ENCODE measurements around the gene PRCD. TPM values are rescaled to one million over a fixed set of nuclear protein-coding genes. Genes with fewer than 3 reads are reported as not detected.
"Not testable (repeated sequence)": the region's sequence is repeated elsewhere in the genome, so short reads cannot be mapped to it uniquely, and the experiment has no call there.

PRCD gene
- total and polyA plus RNA-seq, 3 donors from 2014 or later: 3.2 to 4.6 (median 3.8) TPM

DNA sequence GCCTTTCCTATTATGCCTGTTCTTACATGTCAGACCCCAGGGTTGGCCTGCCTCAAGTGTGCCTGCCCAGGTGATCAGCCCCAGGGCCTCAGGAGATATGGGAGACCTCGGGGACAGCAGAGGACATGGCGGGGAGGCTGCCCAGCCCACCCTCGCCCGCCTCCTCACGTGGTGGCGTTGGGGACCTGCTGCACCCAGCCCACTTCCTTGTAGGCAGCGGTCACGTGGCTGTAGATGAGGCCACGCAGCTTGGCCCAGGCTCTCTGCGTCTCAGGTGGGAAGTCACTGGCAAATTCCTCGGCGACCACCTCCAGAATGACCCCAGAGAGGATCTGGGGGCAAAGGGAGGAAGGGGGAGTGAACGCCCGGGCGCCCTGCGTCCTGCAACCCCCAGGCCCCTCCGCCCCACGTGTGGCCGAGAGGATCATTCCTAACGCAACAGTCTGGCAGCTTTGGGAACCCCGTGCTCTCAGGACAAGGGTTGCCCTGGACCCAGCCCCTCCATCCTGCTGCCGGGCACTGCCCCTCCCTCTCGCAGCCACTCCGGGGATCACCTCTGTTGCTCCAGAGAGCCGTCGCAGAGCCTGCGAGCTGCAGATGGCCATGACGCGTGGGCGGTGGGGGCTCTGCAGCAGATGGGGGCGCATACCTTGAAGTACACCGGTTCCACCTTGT lies 8.9 kb upstream of the PRCD start:
- H3K27me3 ChIP-seq: no peaks in the 10 kb centered on the region
- 88 to 90% methylated on average over 15 to 32 of the region's 32 CpGs for WGBS, 2 donors
- H3K4me1 ChIP-seq: peaks cover 45% of the 10 kb centered on the region

DNA sequence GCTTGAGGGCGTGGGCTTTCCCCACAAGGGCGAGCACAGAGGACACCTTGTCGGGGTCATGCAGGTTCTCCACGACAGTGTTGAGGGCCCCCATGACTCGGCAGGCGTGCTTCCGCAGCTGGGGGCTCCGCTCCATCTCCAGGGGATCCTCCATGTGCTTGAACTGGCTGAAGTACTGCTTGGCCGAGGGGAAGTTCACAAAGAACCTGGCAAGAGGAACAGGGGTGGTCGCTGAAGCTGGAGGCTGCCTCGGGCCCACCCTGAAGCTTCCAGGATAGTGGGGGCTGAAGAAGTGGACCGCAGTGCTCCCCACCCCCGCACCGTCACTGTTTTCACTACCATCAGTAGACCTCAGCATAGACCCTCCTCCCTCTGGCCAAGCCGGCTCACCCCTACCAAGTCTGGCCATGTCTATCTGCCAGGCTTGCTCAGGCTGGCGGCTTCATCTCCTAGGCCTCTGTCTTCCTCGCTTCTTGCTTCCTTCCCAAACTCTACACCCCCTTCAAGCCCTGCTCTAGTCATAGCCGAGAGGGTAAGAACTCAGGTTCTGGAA lies 8.3 kb upstream of the PRCD start:
- Histone ChIP-seq H3K27ac (peak overlapping the region; percentile 75 to 96), H3K36me3 (ENCODE audit: low read depth, missing control alignments) (no peaks in the 10 kb centered on the region), H3K9me3 (no peaks in the 10 kb centered on the region), H3K4me3 (no peak overlapping the region), H3K4me1 (peaks cover 48% of the 10 kb centered on the region), H3K27me3 (no peaks in the 10 kb centered on the region)
- TF ChIP-seq CTCF (IDR thresholded peaks at IDR 0.05): no peak
- no peak for TF ChIP-seq POLR2A (IDR thresholded peaks at IDR 0.05)
- intact Hi-C loops (cut with DNase I; ENCODE audit: low total_unique reads): no loop called here
- DNase-seq: no peak
- WGBS, 2 donors: 84 to 95% methylated on average over 13 to 18 of the region's 18 CpGs

More for the DNA sequence above, 8.9 kb upstream of the PRCD start:
- DNase-seq: no peak
- no peaks in the 10 kb centered on the region for H3K9me3 ChIP-seq
- TF ChIP-seq CTCF (IDR thresholded peaks at IDR 0.05): no peak
- TF ChIP-seq POLR2A (IDR thresholded peaks at IDR 0.05): no peak
- H3K4me3 ChIP-seq: no peak overlapping the region
- intact Hi-C loops (cut with DNase I; ENCODE audit: low total_unique reads): no loop called here
- H3K27ac ChIP-seq: peak overlapping the region; percentile 75 to 96
- no peaks in the 10 kb centered on the region for H3K36me3 ChIP-seq (ENCODE audit: low read depth, missing control alignments)

DNA sequence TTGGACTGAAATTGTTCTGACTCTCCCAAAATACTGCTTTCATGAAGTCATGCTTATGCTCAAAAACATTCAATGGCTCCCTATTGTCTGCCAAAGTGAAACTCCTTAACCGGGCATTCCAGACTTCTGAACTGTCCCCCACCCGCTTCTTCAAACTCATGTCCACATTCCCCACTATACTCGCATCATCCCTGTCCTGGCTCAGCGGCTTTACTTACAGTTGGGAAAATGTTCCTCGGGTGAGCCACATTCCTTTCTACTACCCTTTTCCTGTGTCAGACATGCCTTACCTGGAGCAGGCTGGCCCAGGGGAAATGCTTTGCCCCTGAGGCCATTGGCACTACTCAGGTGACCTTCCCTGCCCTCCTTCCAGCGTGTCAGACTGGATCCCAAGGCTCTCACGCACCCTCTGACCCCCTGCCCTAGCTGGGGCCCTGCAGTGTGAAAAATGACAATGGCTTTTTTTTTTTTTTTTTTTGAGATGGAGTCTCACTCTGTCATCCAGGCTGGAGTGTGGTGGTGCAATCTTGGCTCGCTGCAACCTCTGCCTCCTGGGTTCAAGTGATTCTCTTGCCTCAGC lies 7.7 kb upstream of the PRCD start:
- no peaks in the 10 kb centered on the region for H3K27me3 ChIP-seq
- intact Hi-C loops (cut with DNase I; ENCODE audit: low total_unique reads): no loop called here
- peaks cover 47% of the 10 kb centered on the region for H3K4me1 ChIP-seq
- H3K36me3 ChIP-seq (ENCODE audit: low read depth, missing control alignments): no peaks in the 10 kb centered on the region
- no peak overlapping the region for H3K27ac ChIP-seq
- no peaks in the 10 kb centered on the region for H3K9me3 ChIP-seq
- DNase-seq: no peak
- TF ChIP-seq POLR2A (IDR thresholded peaks at IDR 0.05) (no peak), CTCF (IDR thresholded peaks at IDR 0.05) (no peak)
- WGBS, 2 donors: 85 to 94% methylated on average over 8 of the region's 8 CpGs
- H3K4me3 ChIP-seq: no peak overlapping the region

GRCh38 chr17:76533640-76534359 lies 6.0 kb upstream of the PRCD start:
- DNase-seq; intact Hi-C loops (cut with DNase I; ENCODE audit: low total_unique reads); H3K27ac ChIP-seq; H3K27me3 ChIP-seq; H3K4me3 ChIP-seq; H3K36me3 ChIP-seq (ENCODE audit: low read depth, missing control alignments); H3K9me3 ChIP-seq: not testable (repeated sequence)
- peaks cover 35% of the 10 kb centered on the region for H3K4me1 ChIP-seq
- 90 to 95% methylated on average over 9 of the region's 9 CpGs for WGBS, 2 donors

All from testis (tissue), 3 donors.